Fibroblast of skin of right quadriceps (primary cell): ENCODE measurements around the gene WARS2.

Source experiments
- DNase-seq: peaks from one replicate; pipeline ENCODE4 v3.0.0-alpha.2; 2013

The WARS2 gene

DNA sequence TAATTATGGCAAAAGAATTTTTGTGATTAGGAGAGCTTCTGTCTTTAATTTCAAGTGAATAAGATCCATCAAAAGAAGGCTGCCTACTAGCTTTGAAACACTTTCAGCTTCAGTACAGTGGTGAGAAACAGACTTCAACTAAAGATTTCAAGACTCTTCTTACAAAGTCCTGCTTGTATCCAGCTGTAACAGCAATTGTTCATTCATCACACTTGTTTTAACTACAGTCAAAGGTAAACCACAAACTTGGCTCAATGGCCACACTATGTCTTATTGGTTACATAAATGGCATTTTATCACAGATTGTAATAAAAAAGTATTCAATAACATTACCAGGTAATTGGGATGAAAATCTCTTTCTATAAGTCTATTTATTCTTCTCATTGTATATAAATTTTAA lies 59.2 kb downstream of the WARS2 start:
- DNase-seq, result peak; percentile 22

GRCh38 chr1:119080586-119080985 lies 59.9 kb downstream of the WARS2 start:
- DNase-seq, result peak; percentile 98

GRCh38 chr1:119079881-119080280 lies 60.6 kb downstream of the WARS2 start:
- DNase-seq, result no peak

- peak; percentile 72 for DNase-seq
Observed at GRCh38 chr1:119075614-119076013, 64.8 kb downstream of the WARS2 start.

- no peak for DNase-seq
Observed at GRCh38 chr1:119071321-119071720, 69.1 kb downstream of the WARS2 start.

DNA sequence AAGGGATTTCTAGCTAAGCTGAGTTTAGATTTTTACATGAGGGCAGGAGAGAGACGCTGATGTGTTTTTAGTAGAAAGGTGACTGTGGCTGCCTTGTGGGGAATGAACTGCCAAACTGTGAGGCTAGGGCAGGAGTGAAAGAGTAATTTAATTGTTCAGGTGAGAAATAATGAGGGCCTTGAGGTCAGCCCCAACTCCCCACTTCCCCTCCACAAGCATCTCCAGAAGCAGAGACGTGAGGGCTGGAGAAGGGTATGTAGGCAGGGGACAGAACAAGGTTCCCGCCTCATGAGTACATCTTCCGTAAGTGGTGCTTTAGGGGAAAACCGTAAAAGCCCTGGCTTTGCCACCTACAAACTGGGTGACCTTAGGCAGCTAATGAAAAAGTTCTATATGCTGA lies 70.8 kb downstream of the WARS2 start:
- DNase-seq, result no peak

DNA sequence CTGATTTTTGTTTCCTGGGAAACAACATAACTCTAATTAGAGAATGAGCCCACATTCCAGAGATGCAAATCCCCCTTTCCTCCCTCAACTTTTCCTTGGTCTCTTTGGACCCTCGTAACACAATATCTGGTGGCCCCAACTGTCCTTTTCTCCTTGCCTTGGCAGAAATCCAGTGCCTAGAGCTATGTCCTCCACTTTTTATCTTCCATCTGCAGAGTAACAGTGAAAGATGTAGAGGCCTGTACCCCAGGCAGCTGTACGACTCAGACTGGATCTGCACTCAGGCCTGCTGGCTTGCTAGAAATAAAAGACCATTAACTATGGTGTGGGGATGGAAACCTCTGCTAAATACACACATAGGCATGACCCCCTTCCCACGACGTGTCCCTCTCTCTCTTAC lies 72.0 kb downstream of the WARS2 start:
- no peak for DNase-seq

DNA sequence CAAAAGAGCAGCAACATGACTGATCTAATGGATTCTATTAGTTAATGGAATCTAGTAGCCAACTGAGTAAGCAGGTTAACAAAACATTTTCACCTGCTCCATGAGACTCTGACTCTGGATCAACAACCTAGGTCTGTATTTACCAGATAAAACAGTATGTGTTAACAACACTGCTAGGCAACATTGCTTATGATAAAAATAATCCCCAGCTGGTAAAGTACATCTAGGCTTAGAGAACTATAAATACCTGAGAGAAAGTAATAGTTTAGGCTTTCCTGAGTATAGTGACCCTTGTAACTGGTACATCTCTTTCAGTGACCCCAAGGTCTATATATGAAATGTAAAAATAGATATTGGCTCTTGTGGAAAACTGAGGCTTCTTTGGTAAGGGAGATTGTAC lies 78.8 kb downstream of the WARS2 start:
- DNase-seq, result no peak

DNA sequence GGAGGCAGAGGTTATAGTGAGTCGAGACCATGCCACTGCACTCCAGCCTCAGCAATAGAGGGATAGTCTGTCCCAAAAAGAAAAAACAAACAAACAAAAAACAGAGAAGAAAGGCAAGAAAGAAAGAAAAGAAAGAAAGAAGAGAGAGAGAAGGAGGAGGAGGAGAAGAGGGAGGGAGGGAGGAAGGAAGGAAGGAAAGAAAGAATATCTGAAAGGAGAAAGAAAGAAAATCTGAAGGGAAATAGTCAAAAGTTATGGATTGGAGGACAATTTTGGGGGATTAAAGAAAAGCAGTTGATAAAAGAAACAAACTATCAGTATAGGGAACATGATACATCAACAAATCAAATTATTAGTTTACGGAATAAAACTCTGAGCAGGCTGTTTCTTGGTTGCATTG lies 84.9 kb downstream of the WARS2 start:
- no peak for DNase-seq

GRCh38 chr1:119053917-119054316 lies 86.5 kb downstream of the WARS2 start:
- DNase-seq, result no peak

- no peak for DNase-seq
Observed at GRCh38 chr1:119052267-119052666, 88.2 kb downstream of the WARS2 start.

- DNase-seq, result no peak
Observed at GRCh38 chr1:119048624-119049404, 91.6 kb downstream of the WARS2 start.

GRCh38 chr1:119046785-119047438 lies 93.5 kb downstream of the WARS2 start:
- peak; percentile 70 for DNase-seq

- no peak for DNase-seq
Observed at GRCh38 chr1:119046429-119046784, 94.0 kb downstream of the WARS2 start.

DNA sequence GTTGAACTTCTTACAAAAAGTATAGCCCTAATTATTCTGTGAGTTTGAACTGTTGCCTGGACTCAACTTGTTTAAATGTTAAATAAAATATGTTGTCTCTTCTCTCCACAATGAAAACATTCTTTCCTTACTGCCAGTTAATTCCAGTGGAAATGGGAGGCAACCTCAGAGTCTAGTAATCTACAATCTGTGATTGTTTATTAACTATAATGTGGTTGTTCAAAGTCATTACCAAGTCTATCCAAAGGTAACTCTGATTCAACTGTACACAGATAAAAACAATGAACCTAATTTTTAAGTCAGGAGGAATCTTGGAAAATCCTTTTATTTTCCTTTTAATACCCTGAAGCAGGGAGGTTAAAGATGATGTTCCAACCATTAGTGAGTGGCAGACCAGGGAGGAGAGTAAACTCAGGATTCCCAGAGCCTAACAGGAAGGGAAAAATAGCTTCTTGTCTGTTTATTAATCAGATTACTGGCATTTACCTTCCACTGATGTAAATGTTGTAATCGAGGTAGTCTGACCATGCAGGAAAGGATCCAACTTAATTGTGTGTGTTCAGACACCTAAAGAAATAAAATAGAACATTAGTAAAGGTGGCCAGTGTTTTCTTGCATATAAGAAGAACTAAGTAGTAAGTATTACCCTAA lies 95.2 kb downstream of the WARS2 start:
- no peak for DNase-seq

DNA sequence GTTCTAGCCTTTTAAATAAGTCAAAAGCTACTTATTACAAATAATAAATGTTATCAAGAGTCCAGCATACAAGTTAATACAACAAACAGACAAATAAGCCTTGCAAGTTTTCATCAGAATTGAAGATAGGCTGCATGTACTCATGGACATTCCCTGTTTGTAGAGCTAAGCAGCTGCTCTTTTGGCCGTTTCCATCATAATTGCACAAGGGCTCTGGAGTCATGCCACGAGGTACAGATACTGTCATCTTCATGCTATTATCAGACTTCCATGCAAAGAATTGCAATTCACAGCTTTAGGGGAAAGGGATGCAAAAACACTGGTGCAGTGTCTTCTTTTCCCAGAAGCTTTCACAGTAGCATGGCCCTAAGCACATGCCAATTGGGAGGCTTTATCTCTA lies 99.5 kb downstream of the WARS2 start:
- DNase-seq, result peak; percentile 33

- no peak for DNase-seq
Observed at GRCh38 chr1:119040489-119040888, 100.0 kb downstream of the WARS2 start.

DNA sequence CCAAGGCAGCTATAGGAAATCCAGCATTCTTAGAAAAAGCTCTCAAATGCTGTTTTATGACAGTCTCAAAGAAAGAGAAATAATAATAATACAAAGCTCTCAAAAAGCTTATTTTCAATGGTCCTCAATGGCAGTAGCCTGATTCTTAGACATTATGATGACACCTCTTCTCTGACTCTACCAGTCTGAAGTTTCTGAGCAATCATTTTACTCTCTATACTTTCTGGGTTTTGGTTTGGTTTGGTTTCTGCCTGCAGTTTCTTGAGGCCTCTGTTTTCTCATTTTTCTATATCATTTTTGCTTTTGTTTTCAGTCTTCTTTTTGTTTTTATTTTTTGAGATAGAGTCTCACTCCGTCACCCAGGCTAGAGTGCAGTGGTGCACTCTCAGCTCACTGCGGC lies 102.1 kb downstream of the WARS2 start:
- no peak for DNase-seq

GRCh38 chr1:119034359-119034758 lies 106.1 kb downstream of the WARS2 start:
- no peak for DNase-seq

DNA sequence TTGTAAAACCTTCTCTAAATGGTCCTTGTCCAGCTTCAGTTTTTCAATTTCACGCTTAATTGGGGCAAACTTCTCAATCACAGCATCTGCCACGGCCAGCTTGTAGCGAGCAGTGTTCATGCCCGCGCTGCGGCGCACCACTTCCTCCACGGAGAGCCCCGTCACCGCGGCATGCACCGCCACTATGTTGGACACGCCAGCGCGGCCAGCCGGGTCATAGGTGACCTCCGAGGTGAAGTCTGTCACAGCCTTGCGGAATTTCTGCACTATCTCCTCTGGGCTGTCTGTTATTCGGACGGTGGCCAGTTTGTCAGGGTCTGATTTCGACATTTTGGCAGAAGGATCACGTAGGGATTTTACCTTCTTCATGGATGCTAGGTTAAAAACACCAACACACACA lies 107.5 kb downstream of the WARS2 start:
- DNase-seq, result no peak

DNA sequence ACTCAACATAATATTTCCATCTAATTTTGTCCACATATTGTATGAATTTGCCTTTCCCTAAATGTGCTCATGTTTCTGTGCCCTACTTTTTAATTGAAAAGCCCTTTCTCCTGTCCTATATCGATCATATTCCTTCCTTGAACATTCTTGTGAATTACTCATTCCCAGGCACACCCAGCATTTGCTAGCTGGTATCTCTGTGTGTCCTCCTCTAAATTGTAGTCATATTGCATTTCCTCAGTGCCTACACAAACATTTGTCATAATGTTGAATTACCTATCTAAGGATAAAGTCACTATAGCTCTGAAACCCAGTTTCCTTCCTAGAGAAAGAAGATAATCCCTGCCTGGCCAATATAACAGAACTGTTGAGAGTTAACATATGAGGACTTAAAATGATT lies 112.7 kb downstream of the WARS2 start:
- DNase-seq, result no peak

GRCh38 chr1:119026956-119027355 lies 113.5 kb downstream of the WARS2 start:
- DNase-seq, result no peak

GRCh38 chr1:119015547-119015946 lies 124.9 kb downstream of the WARS2 start:
- DNase-seq, result no peak

DNA sequence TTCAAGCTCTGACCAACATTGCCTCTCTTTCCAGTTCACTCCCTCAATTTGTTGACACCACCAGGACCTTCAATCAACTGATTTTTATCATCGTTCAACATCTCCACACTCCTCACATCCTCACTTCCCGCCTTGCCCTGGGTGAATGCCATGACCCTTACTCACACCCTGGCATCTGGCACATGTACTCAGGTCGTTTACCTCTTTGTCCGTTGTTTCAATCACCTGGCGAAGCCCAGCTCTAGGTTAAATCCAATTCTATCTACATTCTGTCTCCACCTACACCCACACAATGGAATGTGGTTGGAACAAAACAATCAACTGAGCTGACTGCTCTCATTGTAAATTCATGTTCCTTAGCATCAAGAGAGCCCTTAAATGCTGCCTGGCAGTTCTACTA lies 128.1 kb downstream of the WARS2 start:
- no peak for DNase-seq
